ENCODE results near the gene BCAP31. TPM values are rescaled to one million over a fixed set of nuclear protein-coding genes. Genes with fewer than 3 reads are reported as not detected.

Gene BCAP31
- total RNA-seq, 1 experiment from 2014 or later = 235 TPM

DNA sequence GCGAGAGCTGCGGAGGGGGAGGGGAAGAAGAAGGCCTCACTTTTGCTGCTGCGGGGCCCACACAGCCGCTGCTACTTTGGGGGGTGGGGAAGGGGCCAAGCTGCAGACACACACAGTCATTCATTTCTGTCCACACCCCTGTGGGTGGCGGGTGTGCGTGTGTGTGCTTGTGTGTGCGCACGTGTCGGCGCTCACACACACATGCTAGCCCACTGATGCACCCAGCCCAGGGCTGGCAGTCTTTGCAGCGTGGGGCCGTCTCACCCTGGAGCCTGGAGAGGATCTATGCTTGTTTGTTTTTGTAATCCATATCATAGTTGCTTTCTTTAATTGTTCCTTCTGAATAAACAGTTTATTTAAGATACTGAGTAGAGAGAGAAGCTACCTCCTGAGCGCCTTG is 73.2 kb downstream of the BCAP31 start:
- BruUV-seq (replicated peaks) = no TSS peak
- H3K36me3 ChIP-seq (ENCODE audit: insufficient read depth, low read length, poor library complexity, severe bottlenecking) = no peaks in the 10 kb centered on the region
- no peaks in the 10 kb centered on the region for H3K4me1 ChIP-seq (ENCODE audit: insufficient read depth, low read length, poor library complexity, severe bottlenecking)
- CTCF ChIA-PET = no interaction called here
- no peak for DNase-seq (ENCODE audit: low spot score)
- intact Hi-C loops (cut with micrococcal nuclease; ENCODE audit: unreplicated experiment) = no loop called here
- H3K4me3 ChIP-seq (ENCODE audit: low read depth, low read length, poor library complexity, severe bottlenecking) = no peak overlapping the region
- H3K9me3 ChIP-seq (ENCODE audit: low read depth, low read length, poor library complexity, severe bottlenecking) = peaks cover 5% of the 10 kb centered on the region
- no peak overlapping the region for H3K27ac ChIP-seq (ENCODE audit: low read depth, low read length, poor library complexity, severe bottlenecking)
- TF ChIP-seq EZH2 (IDR thresholded peaks at IDR 0.05; ENCODE audit: borderline replicate concordance, low read depth, low read length, poor library complexity, severe bottlenecking) = no peak
- TF ChIP-seq, protein P1, sequence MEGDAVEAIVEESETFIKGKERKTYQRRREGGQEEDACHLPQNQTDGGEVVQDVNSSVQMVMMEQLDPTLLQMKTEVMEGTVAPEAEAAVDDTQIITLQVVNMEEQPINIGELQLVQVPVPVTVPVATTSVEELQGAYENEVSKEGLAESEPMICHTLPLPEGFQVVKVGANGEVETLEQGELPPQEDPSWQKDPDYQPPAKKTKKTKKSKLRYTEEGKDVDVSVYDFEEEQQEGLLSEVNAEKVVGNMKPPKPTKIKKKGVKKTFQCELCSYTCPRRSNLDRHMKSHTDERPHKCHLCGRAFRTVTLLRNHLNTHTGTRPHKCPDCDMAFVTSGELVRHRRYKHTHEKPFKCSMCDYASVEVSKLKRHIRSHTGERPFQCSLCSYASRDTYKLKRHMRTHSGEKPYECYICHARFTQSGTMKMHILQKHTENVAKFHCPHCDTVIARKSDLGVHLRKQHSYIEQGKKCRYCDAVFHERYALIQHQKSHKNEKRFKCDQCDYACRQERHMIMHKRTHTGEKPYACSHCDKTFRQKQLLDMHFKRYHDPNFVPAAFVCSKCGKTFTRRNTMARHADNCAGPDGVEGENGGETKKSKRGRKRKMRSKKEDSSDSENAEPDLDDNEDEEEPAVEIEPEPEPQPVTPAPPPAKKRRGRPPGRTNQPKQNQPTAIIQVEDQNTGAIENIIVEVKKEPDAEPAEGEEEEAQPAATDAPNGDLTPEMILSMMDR (conservative IDR thresholded peaks at IDR 0.05; ENCODE audit: low read depth, low read length) = no peak
- POLR2A ChIA-PET (ENCODE audit: low non-redundant PET) = no interaction called here
- H3K27me3 ChIP-seq (replicated peaks; ENCODE audit: insufficient read depth, low read depth, low read length, poor library complexity) = peaks cover 13% of the 10 kb centered on the region

Other genes with a start within 250 kb of the BCAP31 start
- 51.8 and 90.9 TPM in 2 replicates for gene BGN, start 229.4 kb downstream of the BCAP31 start, total RNA-seq (2021)
- 0.11 and 0.42 TPM in 2 replicates for gene ATP2B3, start 206.7 kb downstream of the BCAP31 start, total RNA-seq (2021)
- gene CCNQ, start 125.2 kb downstream of the BCAP31 start, total RNA-seq (2021) = 27.1 and 32.4 TPM in 2 replicates
- 0.92 and 1.4 TPM in 2 replicates for gene DUSP9, start 77.2 kb downstream of the BCAP31 start, total RNA-seq (2021)
- 0.52 and 0.60 TPM in 2 replicates for gene PNCK, start 50.6 kb downstream of the BCAP31 start, total RNA-seq (2021)
- gene SLC6A8, start 36.5 kb downstream of the BCAP31 start, total RNA-seq (2021) = 41.4 and 49.8 TPM in 2 replicates
- gene ABCD1, start 469 bp upstream of the BCAP31 start, total RNA-seq (2021) = 7.8 and 8.0 TPM in 2 replicates
- gene PLXNB3, start 39.9 kb upstream of the BCAP31 start, total RNA-seq (2021) = 0.59 TPM in 1 of 2 replicates, not detected in the other
- not detected in 2 replicates for gene SRPK3, start 56.7 kb upstream of the BCAP31 start, total RNA-seq (2021)
- 52.0 and 55.7 TPM in 2 replicates for gene IDH3G, start 70.0 kb upstream of the BCAP31 start, total RNA-seq (2021)
- gene SSR4, start 70.3 kb upstream of the BCAP31 start, total RNA-seq (2021) = 205 and 214 TPM in 2 replicates
- 2.6 and 6.0 TPM in 2 replicates for gene PDZD4, start 106.2 kb upstream of the BCAP31 start, total RNA-seq (2021)
- 0.64 and 0.87 TPM in 2 replicates for gene L1CAM, start 161.8 kb upstream of the BCAP31 start, total RNA-seq (2021)
- not detected in 2 replicates for gene AVPR2, start 180.3 kb upstream of the BCAP31 start, total RNA-seq (2021)
- gene ARHGAP4, start 201.9 kb upstream of the BCAP31 start, total RNA-seq (2021) = 43.0 and 45.7 TPM in 2 replicates
- gene NAA10, start 210.7 kb upstream of the BCAP31 start, total RNA-seq (2021) = 136 and 140 TPM in 2 replicates
- 3.4 and 5.7 TPM in 2 replicates for gene RENBP, start 220.3 kb upstream of the BCAP31 start, total RNA-seq (2021)
- gene HCFC1, start 247.4 kb upstream of the BCAP31 start, total RNA-seq (2021) = 124 and 137 TPM in 2 replicates
- gene TMEM187, start 248.4 kb upstream of the BCAP31 start, total RNA-seq (2021) = 2.8 and 6.8 TPM in 2 replicates